IPS-15b (cell line): ENCODE results near the gene PIGZ.

Source experiments
- H3K27me3 ChIP-seq: one replicate; pipeline ENCODE4 v1.6.1; 2013; ENCODE audit warnings: low read length; ENCODE audit not compliant: control insufficient read depth, insufficient read depth
- H3K36me3 ChIP-seq: one replicate; pipeline ENCODE4 v1.6.1; 2013; ENCODE audit warnings: low read length; ENCODE audit not compliant: control insufficient read depth, insufficient read depth
- H3K4me1 ChIP-seq: one replicate; pipeline ENCODE4 v1.6.1; 2013; ENCODE audit warnings: mild to moderate bottlenecking, low read length; ENCODE audit not compliant: control insufficient read depth, insufficient read depth
- H3K4me3 ChIP-seq: one replicate; pipeline ENCODE4 v1.5.1; 2013; ENCODE audit warnings: low read depth, low read length
- H3K9ac ChIP-seq: one replicate; pipeline ENCODE4 v1.6.1; 2013; ENCODE audit warnings: low read depth, mild to moderate bottlenecking, low read length
- H3K9me3 ChIP-seq: one replicate; pipeline ENCODE4 v1.6.1; 2013; ENCODE audit warnings: mild to moderate bottlenecking, low read length; ENCODE audit not compliant: control insufficient read depth, insufficient read depth

Gene PIGZ

DNA sequence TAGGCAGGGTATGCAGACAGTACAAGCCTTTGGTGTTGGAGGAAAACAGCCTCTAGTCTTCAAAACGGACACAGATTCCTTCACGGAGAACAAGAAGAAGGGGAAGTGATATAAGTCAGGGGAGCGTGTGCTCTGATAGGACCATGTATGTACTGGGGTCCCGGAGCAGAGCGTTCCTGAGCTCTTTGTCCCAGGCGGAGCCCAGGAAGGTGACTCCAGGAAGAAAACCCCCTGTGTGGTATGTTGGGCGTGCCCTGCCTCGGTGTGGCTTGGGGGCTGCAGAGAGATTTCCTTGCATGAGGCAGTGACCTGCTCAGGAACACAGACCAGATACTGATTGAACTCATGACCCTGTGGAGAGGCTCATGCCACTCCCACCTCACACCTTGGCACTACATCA lies 39.3 kb upstream of the PIGZ start:
- no peak overlapping the region for H3K9ac ChIP-seq

DNA sequence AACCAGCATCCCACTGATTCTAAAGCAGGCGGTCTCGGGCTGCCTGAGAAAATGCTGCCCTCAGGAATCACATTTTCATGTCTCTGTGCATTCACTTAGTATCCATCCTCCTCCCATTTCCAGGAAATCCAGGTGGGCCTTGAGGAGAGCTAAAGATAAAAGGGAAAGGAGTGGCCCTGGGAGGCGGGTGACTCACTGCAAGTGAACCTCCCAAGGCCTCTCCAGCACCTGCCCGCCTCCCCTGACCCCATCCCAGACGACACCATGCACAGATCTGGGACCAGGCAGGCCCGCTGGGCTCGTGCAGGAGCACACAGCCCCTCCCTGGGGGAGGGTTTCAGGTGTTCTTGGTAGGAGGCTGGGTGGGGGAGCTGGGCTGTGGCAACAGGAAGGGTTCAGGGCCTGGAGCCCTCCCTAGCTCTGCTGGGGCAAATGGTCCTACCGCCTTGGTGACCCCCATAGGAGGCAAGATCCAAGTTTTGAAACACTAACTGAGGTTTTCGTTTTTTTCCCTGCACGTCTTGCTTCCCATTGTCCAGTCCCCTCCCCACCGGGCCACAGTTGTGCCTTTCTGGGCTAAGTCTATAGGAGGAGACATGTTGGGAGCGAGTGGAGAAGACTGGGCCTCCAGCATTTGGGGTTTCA lies 38.8 kb upstream of the PIGZ start:
- H3K4me1 ChIP-seq: peaks cover 4% of the 10 kb centered on the region

More for the DNA sequence above, 39.3 kb upstream of the PIGZ start:
- no peaks in the 10 kb centered on the region for H3K9me3 ChIP-seq
- peaks cover 4% of the 10 kb centered on the region for H3K36me3 ChIP-seq
- no peak overlapping the region for H3K4me3 ChIP-seq
- peaks cover 4% of the 10 kb centered on the region for H3K4me1 ChIP-seq
- peaks cover 17% of the 10 kb centered on the region for H3K27me3 ChIP-seq

DNA sequence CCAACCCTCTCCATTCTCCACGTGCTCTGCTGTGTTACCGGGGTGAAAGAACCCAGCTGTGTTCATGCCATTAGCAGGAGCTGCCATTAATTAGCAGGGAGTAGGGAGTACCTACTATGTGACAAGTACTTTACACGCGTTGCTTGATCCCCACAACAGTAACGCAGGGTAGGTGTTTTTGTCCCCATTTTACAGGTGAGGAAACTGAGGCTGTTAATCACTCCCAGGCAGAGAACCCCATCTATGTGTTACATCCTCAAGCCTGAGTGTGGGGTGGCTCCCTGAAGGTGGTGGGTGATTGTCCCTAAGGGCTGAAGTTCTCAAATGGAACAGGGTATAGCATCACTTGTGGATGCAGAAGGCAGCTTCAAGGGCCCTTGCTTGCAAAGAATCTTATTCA lies 38.2 kb upstream of the PIGZ start:
- peaks cover 4% of the 10 kb centered on the region for H3K36me3 ChIP-seq
- H3K27me3 ChIP-seq: peaks cover 17% of the 10 kb centered on the region
- no peaks in the 10 kb centered on the region for H3K9me3 ChIP-seq
- no peak overlapping the region for H3K9ac ChIP-seq
- H3K4me3 ChIP-seq: no peak overlapping the region
- H3K4me1 ChIP-seq: peaks cover 4% of the 10 kb centered on the region

More for the DNA sequence above, 38.8 kb upstream of the PIGZ start:
- Histone ChIP-seq H3K9me3 (no peaks in the 10 kb centered on the region), H3K27me3 (peaks cover 17% of the 10 kb centered on the region), H3K36me3 (peaks cover 4% of the 10 kb centered on the region), H3K9ac (no peak overlapping the region), H3K4me3 (no peak overlapping the region)

DNA sequence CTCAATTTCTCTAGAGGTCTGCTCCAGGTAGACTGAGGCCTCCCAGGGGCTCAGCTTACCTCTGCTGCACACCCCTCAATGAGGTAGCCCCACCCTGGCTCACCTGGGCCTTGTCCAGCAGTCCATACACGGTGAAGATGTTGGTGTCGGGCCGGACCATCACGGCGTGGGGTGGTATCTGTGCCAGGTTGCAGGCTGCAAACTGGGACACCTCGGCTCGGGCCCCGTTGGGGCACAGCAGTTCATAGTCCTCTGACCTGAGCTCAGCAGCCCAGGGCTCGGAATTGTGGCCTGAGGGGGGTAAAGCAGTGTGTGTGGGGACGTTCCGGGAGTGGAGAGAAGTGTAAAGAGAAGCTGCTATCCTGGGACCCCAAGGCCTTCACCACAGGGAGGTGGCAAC lies 37.8 kb upstream of the PIGZ start:
- no peak overlapping the region for H3K9ac ChIP-seq
- no peak overlapping the region for H3K4me3 ChIP-seq
- H3K27me3 ChIP-seq: peaks cover 17% of the 10 kb centered on the region
- H3K4me1 ChIP-seq: peaks cover 4% of the 10 kb centered on the region
- H3K9me3 ChIP-seq: no peaks in the 10 kb centered on the region
- peaks cover 4% of the 10 kb centered on the region for H3K36me3 ChIP-seq

DNA sequence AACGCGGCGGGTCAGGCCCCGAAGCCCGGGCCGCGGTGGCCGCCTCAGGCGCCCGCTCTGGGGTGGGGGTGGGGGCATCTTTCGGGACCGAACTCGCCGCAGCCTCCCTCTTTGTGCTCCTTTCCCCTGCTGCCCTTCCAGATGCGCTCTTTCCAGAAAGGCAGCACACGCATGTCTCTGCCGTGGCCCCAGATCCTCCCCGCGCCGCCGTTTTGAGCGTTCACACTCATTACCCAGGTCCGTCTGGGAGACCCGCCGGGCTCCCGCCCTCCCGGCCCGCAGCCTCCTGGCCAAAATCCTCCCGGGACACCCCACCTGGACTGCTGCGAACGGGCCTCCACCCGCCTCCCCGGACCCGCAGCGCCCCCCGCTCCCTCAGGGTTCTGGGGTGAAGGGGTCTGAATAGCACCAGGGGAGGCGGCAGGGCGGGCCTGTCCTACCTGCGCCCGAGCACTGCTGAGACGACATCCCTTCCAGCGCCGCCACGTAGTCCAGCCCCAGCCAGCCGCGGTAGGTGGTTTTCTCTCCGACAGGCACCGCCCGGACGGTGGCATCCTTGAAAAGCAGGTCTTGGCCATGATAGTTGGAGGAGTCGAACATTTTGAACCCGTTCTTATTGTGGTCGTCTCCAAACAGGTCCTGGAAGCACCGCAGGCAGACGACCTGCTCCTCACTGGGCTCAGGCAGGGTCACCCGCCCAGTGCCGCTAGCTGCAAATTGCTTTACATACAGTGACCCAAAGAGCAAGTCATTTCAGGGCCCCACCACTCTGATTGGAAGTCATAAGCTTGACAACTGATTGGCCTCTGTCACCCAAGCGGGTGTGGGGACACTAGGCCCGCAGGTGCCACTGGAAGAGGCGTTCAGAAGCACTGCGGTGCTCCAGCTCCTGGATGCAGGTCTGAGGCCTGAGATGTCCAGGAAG lies 35.1 kb upstream of the PIGZ start:
- H3K4me1 ChIP-seq: peaks cover 4% of the 10 kb centered on the region
- peaks cover 17% of the 10 kb centered on the region for H3K27me3 ChIP-seq
- peak overlapping the region; percentile 19 for H3K4me3 ChIP-seq
- H3K9ac ChIP-seq: peak overlapping the region; percentile 54
- H3K36me3 ChIP-seq: peaks cover 4% of the 10 kb centered on the region
- no peaks in the 10 kb centered on the region for H3K9me3 ChIP-seq

DNA sequence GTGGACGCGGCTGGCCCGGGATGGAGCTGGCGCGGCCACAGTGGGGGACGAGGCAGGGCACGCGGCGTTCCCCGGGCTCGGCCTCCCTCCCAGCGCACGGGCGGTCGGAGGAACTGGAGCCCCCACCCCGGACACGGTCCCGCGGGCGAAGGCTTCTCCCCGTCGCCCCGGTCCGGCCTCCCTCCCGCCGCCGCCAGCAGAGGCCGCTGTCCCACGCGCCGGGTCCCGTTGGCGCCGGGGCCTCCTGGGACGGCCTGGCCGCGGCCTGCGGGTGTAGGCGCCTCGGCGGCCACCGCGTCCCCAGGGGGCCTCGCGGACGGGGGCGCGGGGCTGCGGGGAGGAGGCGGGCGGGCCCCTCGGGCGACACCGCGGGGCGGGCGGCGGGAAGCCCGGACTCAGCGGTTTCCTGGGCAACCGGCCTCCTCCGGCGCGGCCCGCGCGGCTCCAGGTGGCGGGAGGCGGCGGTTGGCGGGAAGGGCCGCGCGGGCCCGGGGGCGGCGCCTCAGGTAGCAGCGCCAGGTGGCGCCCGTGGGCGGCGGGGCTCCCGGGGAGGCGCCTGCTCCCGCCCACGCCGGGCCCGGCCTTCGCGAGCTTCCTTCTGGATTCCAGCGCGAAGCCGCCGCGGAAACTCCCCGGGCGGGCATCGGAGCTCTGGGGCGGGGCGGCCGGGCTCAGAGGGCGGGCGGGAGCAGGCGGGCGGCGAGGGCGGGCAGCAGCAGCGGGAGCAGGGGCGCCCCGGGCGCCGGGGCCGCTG lies 34.2 kb upstream of the PIGZ start:
- no peaks in the 10 kb centered on the region for H3K9me3 ChIP-seq
- H3K4me1 ChIP-seq: peaks cover 4% of the 10 kb centered on the region
- peaks cover 17% of the 10 kb centered on the region for H3K27me3 ChIP-seq
- H3K36me3 ChIP-seq: peaks cover 4% of the 10 kb centered on the region
- peak overlapping the region; percentile 26 for H3K4me3 ChIP-seq
- no peak overlapping the region for H3K9ac ChIP-seq

DNA sequence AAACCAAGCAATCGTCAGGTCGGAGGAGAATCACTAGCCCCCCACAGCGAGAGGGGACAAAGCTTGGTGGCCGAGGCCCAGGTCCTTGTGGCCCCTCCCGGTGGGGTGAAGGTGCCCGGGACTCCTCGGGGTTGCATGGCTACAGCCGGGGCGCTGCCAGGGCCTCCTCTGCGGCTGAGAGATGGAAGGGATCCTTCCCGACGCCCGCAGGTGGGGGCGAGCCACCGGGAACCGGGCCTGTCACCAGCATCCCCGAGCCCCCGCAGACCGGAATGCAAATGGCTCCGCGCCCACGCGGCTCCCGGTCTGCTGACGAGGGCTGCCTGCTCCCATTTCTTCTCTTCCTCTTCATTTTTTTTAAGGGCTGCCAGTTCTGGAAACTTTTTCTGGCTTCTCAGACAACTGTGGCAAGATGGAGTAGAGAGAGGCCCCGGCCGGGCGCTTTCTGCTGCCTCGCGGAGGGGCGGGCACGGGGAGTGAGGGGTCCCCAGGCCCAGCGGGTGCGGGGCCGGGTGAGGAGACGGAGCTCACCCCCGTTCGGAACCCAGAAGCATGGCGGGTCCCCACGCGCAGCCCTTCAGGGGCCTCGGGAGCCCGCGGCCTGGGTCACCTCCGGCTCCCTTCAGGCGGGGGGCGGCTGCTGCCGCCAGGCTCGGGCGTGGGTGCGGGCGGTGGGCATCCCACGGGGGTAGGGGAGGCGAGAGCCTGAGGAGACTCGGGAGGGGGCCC lies 33.5 kb upstream of the PIGZ start:
- peaks cover 4% of the 10 kb centered on the region for H3K36me3 ChIP-seq
- H3K4me1 ChIP-seq: peaks cover 4% of the 10 kb centered on the region
- peak overlapping the region; percentile 26 for H3K4me3 ChIP-seq
- no peaks in the 10 kb centered on the region for H3K9me3 ChIP-seq
- no peak overlapping the region for H3K9ac ChIP-seq
- H3K27me3 ChIP-seq: peaks cover 17% of the 10 kb centered on the region

DNA sequence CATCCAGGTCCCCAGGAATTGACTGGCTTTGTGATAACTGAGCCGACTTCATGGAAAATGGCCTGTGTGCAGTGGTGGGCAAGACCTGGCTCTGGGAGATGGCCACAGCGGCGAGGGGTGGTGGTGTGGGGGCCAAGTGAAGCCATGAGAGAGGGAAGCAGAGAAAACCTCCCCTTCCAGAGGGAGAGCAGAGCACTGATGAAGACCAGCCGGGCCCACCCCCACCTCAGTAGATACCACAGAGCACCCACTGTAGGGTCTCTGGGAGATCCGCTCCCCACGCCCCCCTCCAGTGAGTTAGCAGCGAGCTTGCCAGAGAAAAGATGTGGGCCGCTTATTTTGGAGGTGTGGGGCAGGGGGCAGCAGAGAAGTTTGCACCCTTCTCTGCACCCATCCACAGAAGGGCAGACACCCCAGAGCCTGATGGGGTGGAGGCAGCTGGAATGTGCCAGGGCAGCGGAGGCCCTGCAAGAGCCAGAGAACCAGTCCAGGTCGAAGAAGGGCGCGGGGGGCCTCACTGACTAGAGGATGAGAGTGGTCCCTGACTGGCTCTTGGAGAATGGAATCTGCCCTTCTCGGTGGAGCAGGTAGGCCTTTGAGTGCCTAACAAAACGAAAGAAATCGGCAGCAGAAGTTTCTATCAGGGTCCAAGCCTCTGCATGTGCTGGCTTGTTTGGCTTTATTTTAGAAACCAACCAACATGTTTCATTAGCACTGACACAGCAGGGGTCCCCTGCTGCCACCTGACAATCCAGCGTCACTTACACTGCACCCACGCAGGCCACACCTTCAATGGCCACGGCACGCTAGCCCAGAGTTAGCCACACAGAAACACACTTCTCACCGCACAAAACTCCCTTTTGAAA lies 32.7 kb upstream of the PIGZ start:
- no peak overlapping the region for H3K9ac ChIP-seq
- H3K36me3 ChIP-seq: peaks cover 2% of the 10 kb centered on the region
- no peaks in the 10 kb centered on the region for H3K9me3 ChIP-seq
- H3K4me1 ChIP-seq: peaks cover 4% of the 10 kb centered on the region
- H3K27me3 ChIP-seq: peaks cover 17% of the 10 kb centered on the region
- no peak overlapping the region for H3K4me3 ChIP-seq

DNA sequence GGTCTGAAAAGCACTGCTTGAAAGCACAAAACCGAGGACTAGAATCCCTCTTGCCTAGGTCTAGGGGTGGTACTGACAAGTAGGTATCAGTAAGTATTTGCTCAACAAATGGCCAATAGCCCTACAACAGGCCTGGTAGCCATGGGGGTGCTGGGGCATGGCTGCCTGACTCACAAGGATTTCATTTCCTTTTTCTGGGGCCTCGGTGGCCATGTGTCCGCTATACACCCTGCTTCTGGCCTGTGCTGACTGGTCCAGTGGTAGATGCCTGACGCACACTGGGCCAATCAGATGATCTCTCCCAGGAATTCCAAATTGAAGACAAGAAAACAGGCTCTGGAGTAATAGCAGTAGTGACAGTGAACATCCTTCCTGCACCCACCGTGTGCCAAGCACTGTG lies 31.6 kb upstream of the PIGZ start:
- Histone ChIP-seq H3K9me3 (no peaks in the 10 kb centered on the region), H3K4me3 (no peak overlapping the region), H3K36me3 (no peaks in the 10 kb centered on the region), H3K27me3 (peaks cover 12% of the 10 kb centered on the region), H3K9ac (no peak overlapping the region), H3K4me1 (peaks cover 4% of the 10 kb centered on the region)

DNA sequence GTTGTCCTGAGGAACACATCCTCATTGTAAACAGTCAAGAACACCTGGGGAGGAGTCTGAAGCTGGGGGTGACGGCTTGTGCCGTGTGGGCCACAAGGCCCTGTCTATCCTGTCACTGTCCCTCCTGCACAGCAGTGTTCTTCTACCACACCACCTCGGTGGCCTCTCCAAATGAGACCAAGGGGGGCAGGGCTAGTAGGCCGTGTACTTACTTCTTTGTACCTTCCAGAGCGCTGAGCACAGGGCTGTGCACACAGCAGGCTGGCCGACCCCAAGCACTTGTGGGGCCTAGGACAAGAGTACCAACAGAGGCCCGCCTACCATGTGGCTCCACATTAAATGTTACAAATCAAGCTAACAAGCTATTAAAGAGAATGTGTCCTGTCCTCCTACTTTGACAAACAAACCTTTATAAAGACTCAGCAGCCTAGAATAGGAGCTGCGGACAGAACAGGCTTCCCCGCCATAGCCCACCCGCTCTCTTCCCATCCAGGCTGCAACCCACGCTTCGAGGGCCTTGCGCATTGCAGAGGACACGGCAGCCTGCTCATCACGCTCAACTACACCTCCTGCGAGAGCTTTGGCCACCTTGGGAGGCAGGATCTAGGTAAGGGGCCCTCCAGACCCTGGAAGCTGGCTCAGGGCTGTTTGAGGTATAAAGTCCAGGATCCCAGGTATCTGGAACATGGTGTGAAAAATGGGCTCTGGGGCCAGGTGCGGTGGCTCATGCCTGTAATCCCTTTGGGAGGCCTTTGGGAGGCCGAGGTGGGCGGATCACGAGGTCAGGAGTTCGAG lies 30.5 kb upstream of the PIGZ start:
- no peak overlapping the region for H3K4me3 ChIP-seq
- H3K9ac ChIP-seq: no peak overlapping the region
- peaks cover 3% of the 10 kb centered on the region for H3K4me1 ChIP-seq
- H3K36me3 ChIP-seq: no peaks in the 10 kb centered on the region
- H3K27me3 ChIP-seq: peaks cover 3% of the 10 kb centered on the region
- H3K9me3 ChIP-seq: no peaks in the 10 kb centered on the region
